NCI-H1417 (cell line): ENCODE results near the gene IL4R.
"Not testable (repeated sequence)": the region's sequence is repeated elsewhere in the genome, so short reads cannot be mapped to it uniquely, and the experiment has no call there.

Experiments
- DNase-seq, 3 experiments: peaks; one replicate each; lab custom pipeline; 2025; lab: John Stamatoyannopoulos, UW

Gene IL4R

DNA sequence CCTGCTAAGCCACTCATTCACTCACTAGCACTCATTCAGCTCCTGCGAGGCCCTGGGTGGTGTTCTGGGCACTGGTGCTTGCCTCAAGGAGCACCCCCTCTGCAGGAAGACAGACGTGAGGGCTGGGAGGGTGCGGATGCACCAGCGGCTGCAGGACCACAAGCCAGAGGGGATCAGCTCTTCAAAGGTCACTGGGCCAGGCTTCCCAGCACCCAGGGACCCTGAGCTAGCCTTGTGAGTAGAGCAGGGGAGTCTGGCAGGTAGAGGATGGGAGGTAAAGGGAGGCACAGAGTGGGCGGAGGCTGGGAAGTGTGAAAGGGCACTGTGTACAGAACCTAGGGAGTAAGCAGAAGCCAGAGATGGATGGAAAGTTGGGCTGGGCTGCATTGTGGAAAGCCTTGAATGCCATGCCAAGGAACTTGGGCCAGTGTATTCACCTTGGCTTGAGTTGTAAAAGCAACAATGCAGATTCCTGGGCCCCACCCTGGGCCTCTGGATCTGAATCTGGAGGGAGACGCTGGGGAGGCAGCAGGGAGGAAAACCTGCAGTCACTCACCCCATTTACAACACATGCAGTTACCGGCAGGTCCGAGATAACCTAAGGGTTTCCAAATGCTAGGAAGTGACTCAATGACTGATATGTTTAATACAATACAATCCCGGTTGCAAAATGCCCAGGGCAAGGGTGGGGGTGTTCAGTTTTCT lies 1.7 kb downstream of the IL4R start:
- no peak for DNase-seq

GRCh38 chr16:27316038-27316680 lies 2.4 kb downstream of the IL4R start:
- DNase-seq = no peak

DNA sequence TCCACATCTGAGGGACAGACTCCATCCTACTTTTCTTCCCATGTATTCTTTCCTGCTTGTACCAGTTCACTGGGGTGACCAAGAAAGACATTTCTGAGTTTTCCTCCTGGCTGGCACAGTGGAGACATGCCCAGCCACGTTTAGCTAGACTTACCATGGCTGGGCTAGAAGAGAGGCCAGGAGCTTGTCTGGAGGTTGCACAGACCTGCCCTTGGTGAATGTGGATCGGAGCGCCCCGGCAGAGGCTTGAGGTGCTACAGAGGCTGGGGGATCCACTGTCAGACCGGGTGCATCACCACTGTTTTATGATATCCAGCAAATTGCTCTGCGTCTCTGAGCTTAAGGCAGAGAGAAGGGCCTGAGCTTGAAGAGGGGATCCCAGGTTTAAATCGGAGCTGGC lies 3.5 kb downstream of the IL4R start:
- DNase-seq = no peak

DNA sequence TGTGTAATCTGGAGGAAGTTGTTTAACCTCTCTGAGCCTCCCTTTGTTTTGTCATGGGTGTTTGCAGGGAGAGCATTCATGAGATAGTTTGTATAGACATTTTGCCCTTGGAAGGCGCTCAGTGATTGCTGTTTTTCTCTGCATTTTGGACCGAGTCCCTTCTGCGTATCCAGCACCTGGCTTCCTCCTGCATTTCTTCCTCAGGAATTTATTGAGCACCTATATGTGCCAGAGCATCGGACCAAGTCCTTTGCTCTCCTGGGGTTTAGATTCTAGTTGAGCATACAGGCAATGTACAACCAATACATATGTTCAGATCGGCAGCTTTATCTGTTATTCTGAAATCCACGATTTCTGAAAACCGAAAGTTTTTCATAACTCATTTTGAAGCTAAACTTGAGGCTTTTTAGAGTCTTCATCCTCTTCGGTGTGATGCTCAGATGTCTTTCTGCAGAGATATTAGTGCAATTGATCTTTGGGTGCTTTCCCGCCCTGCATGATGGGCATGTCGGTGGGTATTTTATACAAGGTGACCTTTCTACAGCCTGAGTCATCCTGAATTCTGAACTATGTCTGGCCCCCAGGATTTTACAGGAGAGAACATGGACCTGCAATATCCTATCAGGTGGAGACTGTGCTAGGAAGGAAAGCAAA lies 4.1 kb downstream of the IL4R start:
- DNase-seq = no peak

DNA sequence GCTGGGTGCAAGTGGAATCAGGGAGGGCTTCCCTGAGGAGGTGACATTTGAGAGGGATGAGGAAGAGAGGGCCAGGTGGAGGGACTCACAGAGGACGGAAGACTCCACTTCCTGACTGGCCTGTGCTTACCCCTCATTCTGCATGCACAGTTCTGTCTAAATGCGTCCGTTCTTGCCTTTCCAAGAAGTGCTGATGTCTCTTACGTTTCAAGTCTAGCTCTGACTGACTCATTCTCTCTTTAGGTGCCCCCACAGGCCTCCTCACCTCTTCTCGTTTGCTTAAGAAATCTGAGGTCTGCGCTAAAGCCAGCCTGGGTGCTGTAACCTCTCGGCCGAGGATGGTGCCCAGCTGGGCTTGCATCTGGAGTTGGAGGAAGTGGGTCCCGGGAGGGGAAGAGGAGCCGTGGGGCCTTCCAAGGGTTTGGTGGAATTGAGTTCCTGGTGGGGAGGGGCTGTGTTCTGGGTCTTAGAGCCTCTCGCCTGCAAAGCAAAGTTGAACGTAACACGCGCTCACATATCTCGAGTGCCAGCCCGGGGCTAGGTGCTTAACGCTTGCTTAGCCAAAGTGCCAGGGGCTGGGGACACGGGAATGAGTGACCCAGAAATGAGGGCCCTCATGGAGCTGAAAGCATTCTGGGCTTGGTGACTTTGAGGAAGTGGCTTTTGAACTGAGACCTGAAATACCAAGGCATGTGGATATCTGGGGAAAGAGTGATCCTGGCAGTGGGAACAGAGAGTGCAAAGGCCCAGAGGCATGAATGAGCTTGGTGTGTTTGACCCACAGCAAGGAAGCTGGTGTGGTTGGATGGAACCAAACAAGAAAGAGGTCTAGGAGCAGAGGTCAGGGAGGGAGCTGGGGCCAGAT lies 4.8 kb downstream of the IL4R start:
- no peak for DNase-seq

DNA sequence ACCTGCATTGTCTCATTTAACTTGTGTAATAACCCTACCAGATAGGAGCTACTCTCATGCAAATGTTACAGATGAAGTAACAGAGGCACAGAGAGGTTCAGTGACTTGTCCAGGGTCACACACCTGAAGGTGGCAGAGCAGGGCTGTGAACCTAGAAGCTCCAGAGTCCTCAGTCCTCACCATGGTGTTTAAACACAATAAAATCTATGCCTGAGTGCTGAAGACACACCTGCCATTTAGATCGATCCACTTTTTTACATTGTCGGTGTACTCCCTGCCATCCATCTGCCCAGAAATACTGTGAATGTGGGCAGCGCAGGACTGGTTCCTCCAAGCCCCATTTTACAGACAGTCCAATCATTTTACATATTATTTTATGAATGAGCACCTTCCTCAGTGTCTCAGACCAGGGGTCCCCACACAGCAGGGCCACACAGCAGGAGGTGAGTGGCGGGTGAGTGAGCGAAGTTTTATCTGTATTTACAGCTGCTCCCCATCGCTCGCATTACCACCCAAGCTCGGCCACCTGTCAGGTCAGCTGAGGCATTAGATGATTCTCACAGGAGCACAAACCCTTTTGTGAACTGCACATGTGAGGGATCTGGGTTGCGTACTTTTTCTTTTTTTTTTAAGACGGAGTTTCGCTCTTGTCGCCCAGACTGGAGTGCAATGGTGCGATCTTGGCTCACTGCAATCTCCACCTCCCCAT lies 5.6 kb downstream of the IL4R start:
- no peak for DNase-seq

DNA sequence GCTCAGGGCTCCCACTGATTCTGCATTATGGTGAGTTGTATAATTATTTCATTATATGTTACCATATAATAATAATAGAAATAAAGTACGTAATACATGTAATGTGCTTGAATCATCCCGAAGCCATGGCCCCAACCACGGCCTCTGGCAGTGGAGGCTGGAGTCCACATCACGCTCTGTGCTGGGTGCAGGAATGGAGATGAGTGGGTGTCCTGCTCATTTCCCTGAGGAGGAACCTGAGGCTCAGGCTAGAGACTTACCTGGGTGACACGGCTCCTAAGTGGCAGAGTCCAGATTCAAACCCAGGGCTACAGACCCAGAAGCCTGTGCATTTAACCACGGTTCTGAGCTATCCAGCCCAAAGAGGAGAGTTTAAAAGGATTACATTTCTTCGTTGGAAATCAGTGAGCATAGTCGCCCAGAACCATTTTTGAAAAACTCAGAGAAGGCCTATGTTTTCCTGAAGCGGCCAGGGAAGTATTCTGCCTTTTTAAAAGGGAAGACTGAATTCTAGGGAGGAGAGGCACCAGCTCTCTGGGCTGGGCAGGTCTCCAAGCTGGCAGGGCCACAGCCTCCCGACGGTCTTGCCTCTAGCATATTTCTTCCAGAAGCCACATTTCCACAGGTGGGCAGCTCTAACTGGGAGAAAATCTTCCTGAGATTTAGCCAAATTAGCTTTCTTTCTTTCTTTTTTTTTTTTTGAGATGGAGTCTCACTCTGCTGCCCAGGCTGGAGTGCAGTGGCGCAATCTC lies 6.7 kb downstream of the IL4R start:
- no peak for DNase-seq

DNA sequence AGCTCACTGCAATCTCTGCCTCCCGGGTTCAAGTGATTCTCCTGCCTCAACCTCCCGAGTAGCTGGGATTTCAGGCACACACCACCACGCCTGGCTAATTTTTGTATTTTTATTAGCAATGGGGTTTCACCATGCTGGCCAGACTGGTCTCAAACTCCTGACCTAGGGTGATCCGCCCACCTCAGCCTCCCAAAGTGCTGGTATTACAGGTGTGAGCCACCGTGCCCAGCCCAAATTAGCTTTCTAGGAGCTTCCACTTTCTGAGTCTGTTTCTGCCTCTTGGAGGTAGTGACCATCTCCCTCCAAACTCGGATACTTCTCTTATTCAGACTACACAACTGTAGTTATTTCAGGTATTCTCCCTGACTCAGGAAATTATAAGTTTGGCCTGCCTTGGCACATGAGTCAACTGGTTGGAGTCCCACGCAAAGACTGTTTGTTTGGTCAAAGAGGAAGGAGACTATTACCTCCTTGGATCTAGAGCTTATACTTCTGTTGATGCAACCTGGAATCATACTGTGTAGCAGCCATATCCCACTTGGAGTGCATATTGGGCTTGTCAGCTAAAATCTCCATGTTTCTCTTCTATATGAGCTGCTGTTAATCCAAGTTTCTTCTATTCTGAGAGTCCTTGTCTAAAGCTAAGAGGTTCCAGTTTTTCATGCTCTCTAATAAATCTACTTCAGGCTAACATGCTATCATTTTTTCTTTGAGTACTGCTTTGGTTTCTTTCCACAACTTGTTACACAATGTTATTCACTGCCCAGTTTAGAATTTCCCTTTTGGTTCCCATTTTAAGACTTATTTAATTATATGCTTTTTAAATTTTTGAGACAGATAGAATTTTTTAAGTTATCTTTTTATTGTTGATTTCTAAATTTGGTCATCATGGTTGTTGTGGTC lies 7.5 kb downstream of the IL4R start:
- no peak for DNase-seq

DNA sequence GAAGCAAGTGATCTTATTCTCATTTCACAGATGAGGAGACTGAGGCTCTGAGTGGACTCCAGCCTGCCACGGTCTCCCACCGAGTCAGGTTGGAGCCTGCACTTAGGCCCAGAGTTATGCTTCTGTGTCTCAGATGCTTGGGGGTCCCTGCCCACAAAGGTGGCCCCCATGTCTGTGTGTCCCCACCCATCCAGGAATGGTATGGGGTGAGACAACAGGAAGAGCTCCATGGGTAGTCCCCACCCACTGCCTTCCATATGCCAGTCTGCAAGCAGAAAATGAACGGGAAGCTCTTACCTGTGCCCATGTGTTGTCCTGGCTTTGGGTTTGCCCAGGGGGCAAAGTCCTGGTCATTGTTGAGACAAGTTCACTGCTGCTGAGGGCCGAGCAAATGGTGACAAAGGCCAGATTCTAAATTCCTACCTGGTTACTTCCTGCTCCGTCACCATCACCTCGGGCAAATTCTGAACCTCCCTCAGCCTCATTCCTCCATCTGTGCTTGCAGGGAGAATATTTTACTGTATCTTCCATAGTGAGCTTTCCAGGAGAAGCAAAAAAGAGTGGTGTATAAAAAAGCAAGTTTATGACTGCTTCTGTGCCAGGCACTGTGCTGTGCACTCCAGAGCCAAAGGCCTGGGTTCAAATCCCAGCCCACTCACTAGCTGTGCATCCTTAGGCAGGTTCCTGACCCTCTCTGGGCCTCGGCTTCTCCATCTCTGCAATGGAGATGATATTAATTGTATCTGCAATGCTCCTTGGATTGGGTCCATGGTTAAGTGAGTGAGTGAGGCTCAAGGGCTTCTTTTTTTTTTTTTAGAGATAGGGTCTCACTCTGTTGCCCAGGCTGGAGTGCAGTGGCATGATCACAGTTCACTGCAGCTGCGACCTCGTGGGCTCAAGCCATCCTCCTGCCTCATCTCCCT lies 9.3 kb downstream of the IL4R start:
- DNase-seq = no peak

DNA sequence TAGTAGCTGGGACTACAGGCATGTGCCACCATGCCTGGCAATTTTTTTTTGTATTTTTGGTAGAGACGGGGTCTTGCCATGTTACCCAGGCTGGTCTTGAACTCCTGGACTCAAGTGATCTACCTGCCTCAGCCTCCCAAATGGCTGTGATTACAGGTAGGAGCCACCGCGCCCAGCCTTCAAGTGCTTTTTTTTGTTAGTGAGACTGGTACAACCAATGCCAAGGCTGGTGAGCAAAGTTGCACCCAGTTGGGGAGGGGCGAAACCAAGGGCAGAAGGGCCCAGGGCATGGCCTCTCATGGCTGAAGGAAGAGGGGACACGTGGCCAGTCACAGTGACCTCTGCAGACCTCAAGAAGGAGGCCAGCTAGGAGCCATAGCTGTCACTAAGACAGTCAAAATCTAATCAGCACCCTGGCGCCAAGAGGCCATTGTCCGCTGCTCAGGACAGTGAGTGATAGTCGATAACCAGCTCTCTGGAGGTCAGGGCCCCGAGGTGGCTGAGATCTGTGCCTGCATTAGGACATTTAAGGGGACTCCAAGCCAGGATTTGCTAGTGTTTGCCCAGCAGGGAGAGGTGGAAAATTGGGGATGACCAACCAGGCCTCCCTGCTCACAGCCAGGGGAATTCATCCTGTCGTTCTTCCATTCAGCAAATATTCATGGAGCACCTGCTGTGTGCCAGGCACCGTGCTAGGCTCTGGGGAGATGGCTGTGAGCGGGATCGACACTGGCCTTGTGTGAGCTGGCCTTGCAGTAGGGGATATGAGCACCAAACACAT lies 10.2 kb downstream of the IL4R start:
- DNase-seq = no peak

DNA sequence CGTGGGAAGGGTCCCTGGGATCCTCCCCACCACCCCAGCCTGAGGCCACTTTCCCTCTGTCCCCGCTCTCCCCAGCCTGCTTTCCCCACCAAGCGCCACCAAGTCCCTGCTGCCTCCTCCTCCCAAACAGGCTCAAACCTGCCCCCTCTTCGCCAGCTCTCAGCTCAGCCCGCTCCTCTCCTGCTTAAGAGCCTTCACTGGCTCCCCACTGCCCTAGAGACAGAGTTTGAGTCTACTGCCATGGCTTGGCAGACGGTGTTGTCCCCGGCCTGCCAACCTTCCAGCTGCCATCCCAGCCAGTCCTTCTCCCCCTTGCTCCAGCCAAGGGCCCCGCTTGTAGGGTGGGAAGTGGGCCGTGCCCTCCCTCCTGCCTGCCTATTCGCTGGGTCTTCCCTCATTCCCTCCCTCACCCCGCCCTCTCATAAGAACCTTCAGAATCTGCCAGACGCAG lies 11.1 kb downstream of the IL4R start:
- no peak for DNase-seq

GRCh38 chr16:27325736-27326135 lies 12.0 kb downstream of the IL4R start:
- DNase-seq = no peak

- DNase-seq = no peak
Observed at GRCh38 chr16:27326251-27326650, 12.5 kb downstream of the IL4R start.

DNA sequence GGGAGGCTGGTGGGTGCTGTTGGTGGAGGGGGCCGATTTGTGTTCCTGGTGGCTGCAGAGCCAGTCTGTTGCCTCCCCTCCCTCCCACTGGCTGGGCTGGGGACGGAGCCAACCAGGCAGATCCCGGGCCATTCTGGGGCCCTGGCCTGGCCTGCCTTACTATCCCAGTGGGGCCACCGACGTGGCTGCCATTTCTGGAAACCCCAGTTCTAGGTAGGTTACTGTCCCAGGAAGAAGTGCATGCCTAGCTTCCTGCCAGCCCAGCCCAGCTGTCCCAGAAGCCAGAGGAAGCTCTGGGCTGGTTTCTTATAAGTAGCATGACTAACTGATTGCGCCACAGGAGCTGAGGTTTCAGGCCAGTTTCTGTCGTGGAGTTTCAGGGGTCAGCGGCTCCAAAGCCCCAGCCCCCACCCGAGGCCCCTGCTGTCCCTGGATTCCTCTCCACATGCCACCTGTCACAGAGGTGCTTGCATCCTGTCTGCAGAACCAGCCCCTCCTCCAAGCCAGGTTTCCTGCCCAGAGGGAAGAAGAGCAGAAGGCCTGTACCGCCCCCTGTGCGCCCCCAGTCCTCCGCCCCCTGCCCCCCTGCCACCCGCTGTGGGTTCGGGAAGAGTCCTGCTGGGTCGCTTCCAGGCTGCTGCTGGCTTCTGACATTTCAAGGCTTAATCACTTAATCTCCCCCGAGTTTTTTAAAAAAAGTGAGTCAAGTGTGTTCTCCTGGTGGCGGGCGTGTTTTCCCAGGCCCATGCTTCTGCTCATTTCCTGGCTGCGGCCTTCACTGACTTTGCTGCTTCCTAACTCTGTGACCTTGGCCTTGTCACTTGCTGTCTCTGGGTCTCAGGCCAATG lies 13.2 kb downstream of the IL4R start:
- peak in 1 of 3 experiments; percentile 6 for DNase-seq

DNA sequence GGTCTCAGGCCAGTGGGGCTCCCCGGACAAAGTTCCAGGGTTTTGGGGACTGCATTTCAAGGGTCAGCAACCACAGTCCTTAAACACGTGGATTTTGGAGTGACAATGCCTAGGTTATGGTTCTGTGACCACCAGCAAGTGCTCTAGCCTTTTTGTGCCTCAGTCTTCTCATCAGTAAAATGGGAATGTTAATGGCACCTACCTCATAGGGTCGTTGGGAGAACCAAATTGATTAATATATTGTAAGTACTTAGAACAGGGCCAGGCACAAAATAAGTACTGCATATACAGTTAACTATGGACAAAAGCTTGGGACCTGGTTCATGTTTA lies 13.8 kb downstream of the IL4R start:
- no peak for DNase-seq

DNA sequence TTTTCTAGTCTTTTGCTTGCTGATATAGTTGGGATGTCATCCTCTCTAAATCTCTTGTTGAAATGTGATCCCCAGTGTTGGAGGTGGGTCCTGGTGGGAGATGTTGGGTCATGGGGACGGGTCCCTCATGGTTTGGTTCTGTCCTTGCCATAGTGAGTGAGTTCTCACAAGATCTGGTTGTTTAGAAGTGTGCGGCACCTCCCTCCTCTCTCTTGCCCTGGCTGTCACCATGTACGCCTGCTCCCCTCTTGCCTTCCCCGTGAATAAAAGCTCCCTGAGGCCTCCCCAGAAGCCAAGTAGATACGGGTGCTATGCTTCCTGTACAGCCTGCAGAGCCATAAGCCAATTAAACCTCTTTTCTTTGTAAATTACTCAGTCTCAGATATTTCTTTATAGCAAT lies 15.2 kb downstream of the IL4R start:
- DNase-seq = no peak

GRCh38 chr16:27329376-27330079 lies 15.8 kb downstream of the IL4R start:
- not testable (repeated sequence) for DNase-seq
